HPDE6-E6E7 (cell line): ENCODE measurements around the gene TNFAIP8L2.
A peak's percentile ranks its signal among the peaks of the same experiment; 100 is the strongest.

Experiments used
- DNase-seq: peaks from one replicate; pipeline ENCODE4 v3.0.0; 2011; ENCODE audit warnings: missing footprints; ENCODE audit errors: extremely low spot score

TNFAIP8L2 gene

DNA sequence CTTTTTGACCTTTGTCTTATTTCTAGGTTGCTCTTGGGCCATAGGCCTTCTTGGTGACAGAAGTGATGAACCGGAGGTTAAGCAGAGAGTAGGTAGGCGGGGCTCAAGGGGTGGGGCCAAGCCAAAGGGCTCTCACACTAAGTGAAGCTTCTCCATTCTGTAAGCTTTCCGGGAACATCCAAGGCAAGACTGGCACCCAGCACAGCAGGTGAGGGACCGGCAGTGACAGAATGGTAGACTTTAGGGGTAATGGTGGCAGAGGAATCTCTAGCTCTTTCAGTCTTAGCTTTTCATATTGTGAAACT is at the start of gene TNFAIP8L2:
TNFAIP8L2 (plus strand) TSS at position 135 of the 305 bp plus-strand sequence. CDS start 2,049 bp downstream, outside the sequence.
- DNase-seq, result no peak

DNA sequence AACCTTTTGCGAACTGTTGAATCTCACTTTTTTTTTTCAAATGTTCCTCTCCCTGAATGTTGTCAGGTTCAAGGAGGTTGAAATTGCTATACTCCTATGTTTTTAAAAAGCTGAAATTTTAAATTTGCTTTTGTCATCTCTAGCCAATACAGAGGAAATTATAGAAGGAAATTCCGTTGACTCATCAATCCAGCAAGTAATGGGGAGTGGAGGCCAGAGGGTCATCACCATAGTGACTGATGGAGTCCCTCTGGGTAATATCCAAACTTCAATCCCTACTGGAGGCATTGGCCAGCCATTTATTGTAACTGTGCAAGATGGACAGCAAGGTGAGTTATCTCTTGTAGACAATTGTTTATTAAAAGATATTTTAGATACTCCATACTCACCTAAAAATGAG is 49.6 kb upstream of the TNFAIP8L2 start:
- DNase-seq, result peak; percentile 52

DNA sequence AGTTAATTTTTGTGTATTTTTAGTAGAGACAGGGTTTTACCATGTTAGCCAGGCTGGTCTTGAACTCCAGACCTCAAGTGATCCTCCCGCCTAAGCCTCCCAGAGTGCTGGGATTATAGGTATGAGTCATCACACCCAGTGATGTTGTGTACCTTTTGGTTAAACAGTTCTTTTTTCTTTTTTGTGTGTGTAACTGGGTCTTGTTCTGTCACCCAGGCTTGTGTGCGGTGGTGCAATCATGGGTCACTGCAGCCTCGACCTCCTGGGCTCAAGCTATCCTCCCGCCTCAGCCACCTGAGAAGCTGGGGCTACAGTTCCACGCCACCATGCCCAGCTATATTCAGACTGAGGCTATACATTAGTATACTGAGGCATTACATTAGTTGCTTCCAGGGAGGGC is 48.1 kb upstream of the TNFAIP8L2 start:
- no peak for DNase-seq

DNA sequence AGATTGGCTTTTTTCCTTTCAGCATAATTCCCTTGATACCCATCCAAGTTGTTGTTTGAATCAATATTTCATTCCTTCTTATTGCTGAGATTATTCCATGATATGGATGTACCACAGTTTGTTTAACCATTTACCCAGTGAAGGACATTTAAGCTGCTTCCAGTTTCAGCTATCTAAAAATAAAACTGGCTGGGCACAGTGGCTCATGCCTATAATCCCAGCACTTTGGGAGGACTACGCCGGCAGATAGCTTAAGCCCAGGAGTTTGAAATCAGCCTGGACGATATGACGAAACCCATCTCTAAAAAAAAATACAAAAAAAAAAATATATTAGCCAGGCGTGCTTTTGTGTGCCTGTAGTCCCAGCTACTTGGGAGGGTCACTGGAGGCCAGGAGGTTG is 42.6 kb upstream of the TNFAIP8L2 start:
- DNase-seq, result no peak

DNA sequence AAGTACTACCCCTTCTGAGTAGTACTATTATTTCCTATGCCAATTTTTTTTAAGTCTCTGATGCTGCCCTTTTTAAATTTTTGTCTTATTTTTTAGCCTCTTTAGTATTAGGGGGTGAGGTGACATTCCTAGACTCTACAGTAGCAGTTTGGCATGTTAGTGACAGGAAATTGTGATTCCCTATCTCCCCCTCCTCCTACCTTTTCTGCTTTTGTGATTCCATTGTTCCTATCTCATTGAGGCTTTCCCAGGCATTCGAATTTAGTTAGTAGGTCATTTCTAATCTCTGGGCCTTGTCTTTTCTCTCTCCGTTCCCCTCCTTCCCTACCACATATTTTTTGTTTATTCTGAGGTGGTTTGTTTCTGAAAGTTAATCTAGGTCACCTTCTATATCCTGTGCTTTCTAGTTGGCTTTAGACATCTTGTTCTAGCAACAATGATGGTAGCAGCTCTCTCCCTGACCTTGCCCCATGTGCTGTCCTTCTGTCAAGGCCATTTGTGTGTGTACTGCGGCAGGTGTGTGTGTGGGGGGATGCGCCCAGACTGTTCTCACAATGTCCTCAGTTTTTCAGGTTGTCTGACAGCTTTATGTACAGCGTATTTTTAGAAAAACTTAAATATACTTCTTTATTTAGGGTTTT is 31.6 kb upstream of the TNFAIP8L2 start:
- no peak for DNase-seq

DNA sequence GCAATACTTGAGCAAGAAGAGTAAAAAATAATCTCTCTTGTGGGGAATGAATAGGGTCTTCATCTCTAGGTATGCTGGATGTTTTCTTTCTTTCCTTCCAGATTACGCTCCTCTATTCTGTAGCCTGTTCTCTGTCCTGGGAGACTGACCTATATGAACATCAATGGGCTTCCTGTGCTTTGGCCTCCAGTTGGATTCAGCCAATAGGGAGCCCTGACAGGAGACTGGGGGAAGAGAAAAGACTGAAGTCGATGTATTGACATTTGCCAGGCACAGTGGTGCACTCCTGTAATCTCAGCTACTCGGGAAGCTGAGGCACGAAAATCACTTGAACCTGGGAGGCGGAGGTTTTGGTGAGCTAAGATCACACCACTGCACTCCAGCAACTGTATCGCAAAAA is 27.6 kb upstream of the TNFAIP8L2 start:
- DNase-seq, result no peak

DNA sequence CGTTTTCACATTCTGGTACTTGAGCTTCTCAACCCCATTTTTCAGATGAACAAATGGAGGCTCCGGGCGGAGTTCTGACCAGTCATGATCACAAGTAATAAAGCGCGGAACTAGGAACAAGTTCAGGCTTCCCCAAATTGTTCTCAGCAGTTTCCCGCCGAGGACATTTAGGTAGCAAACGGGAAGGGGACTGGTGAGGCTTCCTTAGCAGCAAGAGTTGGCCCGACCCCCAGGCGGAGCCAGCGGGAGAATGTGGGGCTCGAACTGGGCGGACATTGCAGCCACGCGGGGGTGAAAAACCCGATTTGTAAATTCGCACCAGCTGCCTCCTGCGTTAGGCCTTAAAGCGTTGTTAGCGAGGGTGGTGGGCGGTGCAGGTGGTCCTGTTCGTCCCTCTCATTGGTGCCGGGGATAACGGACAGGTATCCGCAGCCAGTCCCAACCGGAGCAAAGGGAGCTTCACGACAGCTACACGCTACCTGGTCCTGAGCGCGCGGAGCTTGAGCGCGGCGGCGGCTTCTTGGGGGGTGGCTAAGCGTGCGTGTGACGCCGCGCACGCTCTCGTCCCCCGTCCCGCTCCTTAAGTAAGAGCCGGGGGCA is 25.4 kb upstream of the TNFAIP8L2 start:
- no peak for DNase-seq

DNA sequence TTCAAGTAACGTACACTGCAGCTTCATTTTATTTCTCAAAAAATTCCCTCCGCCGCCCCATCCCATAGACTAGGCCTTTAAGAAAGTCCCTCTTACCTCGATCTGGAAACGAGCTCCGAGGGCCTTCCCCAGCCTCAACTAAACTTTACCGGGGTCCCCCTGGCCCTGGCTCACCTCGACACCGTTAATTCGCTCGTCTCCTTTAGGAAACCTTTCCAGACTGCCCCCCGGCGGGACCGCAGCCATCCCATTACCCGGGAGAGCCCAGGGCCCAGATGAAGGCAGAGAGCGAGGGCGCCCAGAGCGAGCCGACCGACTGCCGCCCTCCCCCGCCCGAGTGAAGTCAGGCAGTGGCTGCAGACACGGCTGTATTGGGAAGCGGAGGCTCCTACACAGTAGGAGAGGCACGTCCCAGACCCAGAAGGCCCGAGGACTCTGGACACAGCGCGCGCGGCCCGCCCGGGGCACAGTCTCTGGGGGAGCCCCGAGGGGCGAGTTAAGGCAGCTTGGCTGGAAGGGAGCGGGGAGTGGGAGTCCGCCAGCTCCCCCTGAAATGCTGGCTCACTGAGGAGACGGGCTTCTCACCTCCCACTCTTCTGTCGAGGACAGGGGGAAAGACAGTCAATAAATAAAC is 24.6 kb upstream of the TNFAIP8L2 start:
- DNase-seq, result no peak

DNA sequence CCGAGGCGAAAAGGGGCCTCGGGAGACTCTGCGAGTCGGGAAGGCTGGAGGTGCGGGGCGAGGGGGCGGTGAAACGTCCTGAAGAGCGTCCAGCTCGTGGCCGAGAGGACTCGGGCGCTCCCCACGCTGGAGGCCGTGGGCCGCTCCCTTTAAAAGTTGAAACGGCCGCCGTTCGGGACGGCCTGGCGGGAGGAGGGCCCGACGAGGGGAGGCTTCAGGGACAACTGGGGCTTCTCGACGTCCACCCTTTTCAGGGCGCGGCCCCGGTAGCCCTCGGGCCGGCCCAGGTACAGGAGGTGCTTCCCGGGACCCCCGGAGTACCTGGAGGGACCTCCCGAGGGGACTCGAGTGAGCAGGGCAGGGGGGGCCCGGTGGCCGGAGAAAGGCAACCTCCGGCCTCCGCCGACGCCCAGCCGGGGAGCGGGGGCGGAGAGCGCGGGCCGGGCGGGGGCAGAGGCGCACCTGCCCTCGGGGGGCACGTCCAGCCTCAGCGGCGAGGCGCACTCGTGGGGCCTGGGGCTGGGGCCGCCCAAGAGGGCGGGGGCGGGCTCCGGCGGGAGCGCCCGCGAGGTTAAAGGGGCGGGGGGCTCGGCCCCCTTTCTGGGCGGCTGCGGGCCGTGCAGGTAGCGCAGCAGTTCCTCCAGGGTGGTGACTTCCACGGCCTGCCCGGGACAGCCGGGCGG is 24.0 kb upstream of the TNFAIP8L2 start:
- no peak for DNase-seq

DNA sequence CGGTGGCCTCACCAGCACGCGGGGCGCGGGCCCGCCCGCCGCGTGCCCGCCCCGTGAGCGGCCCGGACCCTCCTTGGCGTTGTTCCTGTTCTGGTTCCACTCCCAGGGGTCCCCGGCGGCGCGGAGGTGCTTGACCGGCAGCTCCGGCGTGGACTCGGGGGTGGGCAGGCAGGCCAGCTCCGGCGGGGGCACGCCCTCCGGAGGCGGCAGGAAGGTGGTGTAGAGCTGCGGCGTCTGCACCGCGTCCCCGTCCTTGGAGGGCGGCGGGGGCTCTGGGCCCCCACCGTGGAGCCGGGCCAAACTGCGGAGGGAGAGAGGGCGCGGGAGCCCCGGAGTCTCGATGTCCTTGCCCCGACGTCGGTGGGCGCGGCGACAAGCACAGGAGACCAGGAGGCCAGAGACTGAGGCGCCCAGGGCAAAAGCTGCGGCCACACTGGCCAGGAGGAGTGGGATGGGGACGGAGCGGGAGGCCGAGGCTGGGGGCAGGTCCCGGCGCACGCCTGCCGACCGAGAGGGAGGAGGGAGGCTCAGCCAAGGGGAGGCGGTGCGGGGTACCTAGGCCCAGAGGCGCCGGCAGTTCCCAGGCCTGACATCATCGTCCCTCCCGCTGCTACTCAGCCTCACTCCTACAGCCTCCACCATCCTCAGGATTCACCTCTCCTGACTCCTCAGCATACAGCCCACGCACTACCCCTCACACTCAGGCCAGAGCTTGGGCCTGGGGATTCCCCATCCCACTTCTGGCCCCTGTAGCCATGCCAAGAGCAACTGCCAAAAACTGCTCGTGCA is 23.2 kb upstream of the TNFAIP8L2 start:
- DNase-seq, result no peak

DNA sequence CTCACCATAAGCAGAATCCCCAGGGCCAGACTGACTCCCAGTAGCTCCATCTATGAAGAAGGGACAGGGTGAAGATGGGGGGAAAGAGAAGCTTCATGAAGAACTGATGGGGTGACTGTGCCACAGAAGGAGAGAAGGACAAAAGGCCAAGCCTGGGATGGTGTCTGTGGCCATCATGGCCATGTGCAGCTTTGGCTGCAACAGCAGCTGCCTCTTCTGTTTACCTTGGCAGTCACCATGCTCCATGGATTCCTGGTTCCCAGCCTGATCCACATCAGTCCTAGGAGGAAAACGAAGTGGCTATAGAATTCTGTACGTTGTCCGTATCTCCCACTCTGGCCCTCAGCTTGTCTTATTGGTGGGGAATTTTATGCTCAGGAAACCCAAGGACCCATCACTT is 22.1 kb upstream of the TNFAIP8L2 start:
- DNase-seq, result no peak

DNA sequence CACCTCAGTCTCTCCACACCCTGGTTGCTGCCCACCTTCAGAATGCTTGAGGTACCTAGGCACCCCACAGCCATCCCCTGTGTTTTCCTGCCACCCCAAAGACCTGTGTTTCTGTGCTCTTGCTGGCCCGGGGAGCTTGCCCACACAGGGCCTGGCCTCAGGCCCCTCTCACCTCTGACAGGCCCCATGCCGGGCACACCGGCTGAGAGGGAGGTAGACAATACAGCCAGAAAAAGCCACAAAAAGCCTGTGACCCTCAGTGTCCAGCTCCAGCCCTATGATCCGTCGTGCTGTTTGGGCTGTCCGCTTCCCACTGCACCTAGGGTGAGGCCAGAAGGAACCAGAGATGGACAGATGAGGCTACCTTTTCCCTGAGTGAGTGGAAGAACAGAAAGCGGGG is 21.5 kb upstream of the TNFAIP8L2 start:
- no peak for DNase-seq

DNA sequence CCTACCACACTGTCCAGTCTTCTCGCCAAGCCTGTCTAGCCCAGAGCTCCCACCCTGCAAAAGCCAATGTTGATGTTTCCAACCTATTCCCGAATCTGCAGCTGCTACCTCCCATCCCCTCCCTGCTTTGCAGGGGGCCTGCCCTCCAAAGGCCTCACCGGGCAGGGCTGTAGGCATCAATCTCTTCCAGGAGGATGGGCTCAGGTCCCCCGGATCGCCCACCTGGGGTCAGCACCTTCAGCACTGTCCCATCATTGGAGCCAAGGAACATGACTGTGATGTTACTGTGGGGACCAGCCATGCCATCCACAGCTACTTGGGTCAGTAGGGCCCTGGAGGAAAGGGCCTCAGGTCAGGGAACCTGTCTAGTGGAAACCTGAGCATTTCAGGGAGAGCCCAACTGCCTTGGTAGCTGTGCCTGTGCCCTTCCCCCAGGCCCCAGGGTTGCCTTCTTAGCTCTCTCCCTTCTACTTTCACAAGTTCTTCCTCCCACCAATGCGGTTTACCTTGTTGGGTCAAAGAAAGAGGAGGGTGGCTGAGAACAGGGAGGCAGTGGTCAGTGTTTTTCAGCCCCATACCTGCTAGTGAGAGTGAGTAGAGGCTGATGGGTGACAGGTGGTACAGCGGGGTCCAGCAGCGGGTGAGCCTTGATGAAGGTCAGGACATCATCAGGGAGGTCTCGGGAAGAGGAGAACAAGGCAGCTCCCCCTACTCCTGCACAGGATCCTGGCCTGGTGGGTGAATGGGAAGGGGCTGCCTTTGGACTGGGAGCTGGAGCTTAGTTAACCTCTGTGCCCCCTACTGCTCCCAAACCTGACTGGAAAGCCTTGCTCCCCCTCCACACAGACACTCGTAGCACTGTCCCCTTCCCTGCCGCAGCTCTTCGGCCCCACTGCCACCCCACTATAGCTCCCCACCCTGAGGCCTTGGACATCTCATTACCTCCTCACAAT is 20.7 kb upstream of the TNFAIP8L2 start:
- DNase-seq, result no peak

DNA sequence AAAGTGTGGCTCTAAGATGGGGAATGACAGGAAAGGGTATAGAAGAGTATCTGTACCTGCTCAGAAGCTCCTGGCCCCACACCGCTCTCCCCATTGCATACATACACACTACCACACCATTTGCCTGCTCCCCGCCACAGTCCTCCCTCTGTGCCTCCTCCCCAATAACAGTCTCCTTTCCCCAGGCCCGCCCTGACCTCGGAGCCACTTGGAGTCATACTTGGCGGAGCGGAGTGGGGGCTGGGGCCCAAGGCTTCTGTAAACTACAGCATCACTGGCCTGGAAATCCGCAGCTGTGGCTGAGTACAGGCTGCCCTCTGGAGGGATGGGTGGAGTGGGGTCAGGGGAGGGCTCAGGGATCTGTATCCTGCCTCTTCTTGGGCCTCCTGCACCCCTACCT is 18.7 kb upstream of the TNFAIP8L2 start:
- no peak for DNase-seq

DNA sequence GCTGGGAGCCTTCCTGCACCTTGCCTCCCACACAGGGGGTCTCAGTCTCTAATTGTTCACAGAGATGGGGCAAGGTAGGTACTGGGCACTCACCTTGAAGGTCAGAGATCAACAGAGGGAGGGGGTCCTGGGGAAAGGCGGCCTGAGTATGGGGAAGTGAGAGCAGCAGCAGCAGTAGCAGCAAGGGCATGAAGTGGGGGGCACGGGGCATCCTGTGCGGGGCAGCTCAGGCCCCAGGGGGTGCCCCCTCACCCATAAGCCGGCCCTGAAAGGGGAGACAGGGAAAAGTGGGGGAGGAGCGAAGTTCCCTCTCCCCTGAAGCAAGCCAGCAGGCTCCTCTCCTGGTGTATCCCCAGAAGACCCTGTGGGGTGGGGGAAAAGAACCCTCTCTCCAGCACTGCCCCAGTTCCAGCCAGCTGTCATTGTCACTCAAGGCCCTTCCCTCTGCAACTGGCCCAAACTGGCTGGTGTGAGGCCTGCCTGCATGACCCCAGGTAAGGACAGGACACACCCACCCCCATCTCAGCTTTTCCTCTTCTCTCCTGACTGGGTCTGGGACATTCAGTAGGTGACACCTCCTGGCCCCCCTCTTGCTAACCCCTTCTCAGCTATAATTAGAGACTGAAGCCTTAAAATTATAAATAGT is 13.9 kb upstream of the TNFAIP8L2 start:
- DNase-seq, result no peak

DNA sequence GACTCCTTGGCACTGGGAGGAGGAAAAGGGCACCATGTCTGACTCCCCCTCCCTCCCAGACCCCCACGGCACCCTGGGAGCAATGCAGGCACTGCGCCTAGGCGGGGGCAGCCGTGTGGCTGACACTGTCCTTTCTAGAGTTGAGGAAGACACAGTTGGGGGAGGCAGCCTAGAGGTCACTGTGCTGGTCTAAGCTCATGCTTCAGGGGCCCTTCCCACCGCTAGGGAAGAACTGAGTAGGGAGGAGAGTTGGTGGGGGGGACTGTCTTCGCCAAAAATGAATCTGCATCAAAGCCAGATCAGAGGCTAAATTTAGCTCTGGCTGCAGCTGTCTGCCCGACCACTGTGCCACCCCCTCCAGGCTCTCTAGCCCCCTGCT is 13.4 kb upstream of the TNFAIP8L2 start:
- no peak for DNase-seq

DNA sequence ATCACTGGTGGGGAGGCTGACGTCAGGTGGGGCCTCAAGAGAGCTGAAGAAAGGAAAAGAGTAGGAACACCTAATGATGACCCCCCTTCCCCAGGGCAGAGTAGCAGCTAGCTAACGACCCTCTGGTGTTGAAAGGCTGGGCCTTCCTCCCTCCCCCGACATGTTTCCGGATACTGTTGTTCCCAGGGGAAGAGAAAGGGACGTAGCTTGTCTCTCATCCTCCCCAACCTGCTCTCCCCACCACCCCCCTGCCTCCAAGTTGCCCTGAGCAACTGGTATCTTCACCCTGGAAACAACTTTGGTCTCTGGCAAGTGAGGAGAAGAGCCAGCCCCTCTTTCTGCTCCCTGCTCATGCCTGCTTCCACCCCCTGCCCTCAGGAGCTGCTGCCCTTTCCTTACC is 12.5 kb upstream of the TNFAIP8L2 start:
- no peak for DNase-seq

DNA sequence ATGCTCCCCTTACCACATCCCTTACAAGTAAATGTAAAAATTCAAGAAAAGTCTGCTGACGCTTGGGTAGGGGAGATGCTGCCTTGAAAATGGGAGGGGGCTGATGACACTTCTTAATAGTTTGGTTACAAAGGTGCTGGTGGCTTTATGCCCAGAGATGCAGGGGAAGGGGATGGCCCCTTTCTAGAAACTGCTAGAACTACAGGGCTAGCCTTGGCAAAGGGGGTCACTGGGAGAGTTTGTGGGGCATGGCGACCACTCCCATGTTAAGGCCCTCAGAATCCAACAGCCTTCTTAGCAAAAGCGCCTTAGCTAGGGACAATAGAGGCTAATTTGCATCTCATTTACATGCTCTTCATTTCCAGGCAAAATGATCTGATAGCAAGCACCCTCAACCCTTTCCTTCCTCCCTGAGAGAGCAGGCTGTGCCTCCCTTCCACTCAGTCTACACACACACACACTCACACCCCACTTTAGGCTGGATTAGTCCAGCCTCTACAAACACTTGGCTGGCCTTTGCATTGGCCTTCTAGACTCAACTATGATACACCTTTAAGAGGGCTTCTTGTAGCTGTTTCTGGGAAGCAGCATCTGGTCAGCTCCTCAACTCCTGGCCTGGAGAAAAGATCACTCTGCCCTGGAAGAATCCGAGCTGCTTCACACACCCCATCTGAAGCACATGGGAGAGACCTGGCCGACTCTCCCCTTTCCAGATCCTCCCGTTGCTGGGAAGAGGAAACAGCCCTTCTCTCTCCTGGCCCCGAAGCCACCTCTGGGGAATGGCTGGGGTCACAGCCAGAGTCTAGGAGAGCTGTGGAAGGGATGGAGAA is 11.8 kb upstream of the TNFAIP8L2 start:
- DNase-seq, result no peak

DNA sequence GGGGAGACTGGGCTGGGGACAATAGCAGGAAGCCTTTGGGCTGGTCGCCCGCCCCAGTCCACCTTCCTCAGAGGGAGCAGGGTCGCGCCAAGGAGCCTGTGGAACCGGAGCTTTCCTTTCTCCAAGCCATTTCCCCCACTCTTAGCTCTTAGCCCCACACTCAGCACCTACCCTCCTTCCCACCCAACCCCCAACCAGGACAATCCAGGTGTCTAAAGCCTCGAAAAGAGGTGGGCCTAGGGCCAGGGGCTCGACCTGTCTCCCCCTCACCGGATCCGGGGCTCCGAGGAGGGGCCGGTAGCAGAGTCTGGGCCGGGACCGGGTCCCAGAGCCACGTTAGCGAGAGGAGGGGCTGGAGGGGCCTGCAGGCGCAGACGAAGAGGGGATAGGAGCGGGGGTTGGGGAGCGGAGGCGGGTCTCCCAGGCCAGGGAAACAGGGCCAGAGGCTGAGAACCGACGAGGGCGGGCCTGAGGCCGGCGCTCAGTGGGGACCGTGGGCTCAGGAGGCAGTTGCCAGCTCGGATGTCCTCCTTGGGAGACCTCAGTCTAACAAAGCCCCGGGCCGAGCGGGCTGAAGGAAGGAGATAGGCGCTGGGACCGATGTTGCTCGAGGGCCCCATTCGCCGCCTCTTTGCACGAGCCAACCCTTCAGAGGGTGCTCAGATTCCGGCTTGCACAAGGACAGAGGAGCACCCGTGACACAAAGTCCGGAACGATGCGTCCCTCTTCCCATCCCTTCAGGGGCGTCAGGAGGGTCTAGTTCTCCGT is 11.0 kb upstream of the TNFAIP8L2 start:
- DNase-seq, result no peak
